ENCODE data around the gene PHLDB2. TPM values are rescaled to one million over a fixed set of nuclear protein-coding genes. Genes with fewer than 3 reads are reported as not detected.

Gene PHLDB2
- total and polyA plus RNA-seq, 2 donors (not counting 1 experiment from before 2014, with no cell fraction given) = 33.8 to 47.9 TPM

GRCh38 chr3:112010636-112011035, 151.6 kb downstream of the PHLDB2 start:
- Histone ChIP-seq H3K4me2 (ENCODE audit: extremely low read depth, insufficient read depth, low read length) (no peak overlapping the region), H3K79me2 (ENCODE audit: control insufficient read depth, insufficient read depth, low read length) (no peaks in the 10 kb centered on the region), H3K4me1 (ENCODE audit: control insufficient read depth, extremely low read depth, insufficient read depth, low read length) (no peaks in the 10 kb centered on the region), H2AFZ (ENCODE audit: low read length) (no peak overlapping the region), H3K9me3 (ENCODE audit: control insufficient read depth, insufficient read depth, low read depth, low read length) (no peaks in the 10 kb centered on the region), H4K20me1 (ENCODE audit: control insufficient read depth, extremely low read depth, insufficient read depth, low read length) (no peaks in the 10 kb centered on the region), H3K9ac (ENCODE audit: insufficient read depth, low read length) (no peak overlapping the region), H3K4me3 (replicated peaks in 1 of 4; ENCODE audit: control extremely low read depth in 1 of 4, insufficient read depth in 1 of 4, low read depth in 3 of 4, low read length in 4 of 4) (no peak overlapping the region), H3K27ac (ENCODE audit: insufficient read depth, low read length) (no peak overlapping the region), H3K27me3 (ENCODE audit: control insufficient read depth, insufficient read depth, low read length) (no peaks in the 10 kb centered on the region), H3K36me3 (ENCODE audit: control insufficient read depth, insufficient read depth, low read length) (no peaks in the 10 kb centered on the region)
- DNase-seq (ENCODE audit: low read depth in 2 of 2) = peak in 1 of 2 donors; percentile 41
- TF ChIP-seq CTCF (conservative IDR thresholded peaks at IDR 0.05 in 1 of 2, IDR thresholded peaks at IDR 0.05 in 1 of 2; ENCODE audit: low read depth in 1 of 2, low read length in 2 of 2) = no peak
- TF ChIP-seq EZH2 (IDR thresholded peaks at IDR 0.05; ENCODE audit: low read length, missing control alignments) = no peak

GRCh38 chr3:112011376-112011940, 152.4 kb downstream of the PHLDB2 start:
- Histone ChIP-seq H3K4me1 (ENCODE audit: control insufficient read depth, extremely low read depth, insufficient read depth, low read length) (no peaks in the 10 kb centered on the region), H3K36me3 (ENCODE audit: control insufficient read depth, insufficient read depth, low read length) (no peaks in the 10 kb centered on the region), H3K4me3 (replicated peaks in 1 of 4; ENCODE audit: control extremely low read depth in 1 of 4, insufficient read depth in 1 of 4, low read depth in 3 of 4, low read length in 4 of 4) (no peak overlapping the region), H3K27me3 (ENCODE audit: control insufficient read depth, insufficient read depth, low read length) (no peaks in the 10 kb centered on the region), H3K9ac (ENCODE audit: insufficient read depth, low read length) (no peak overlapping the region), H3K9me3 (ENCODE audit: control insufficient read depth, insufficient read depth, low read depth, low read length) (no peaks in the 10 kb centered on the region), H3K4me2 (ENCODE audit: extremely low read depth, insufficient read depth, low read length) (no peak overlapping the region), H3K79me2 (ENCODE audit: control insufficient read depth, insufficient read depth, low read length) (no peaks in the 10 kb centered on the region), H2AFZ (ENCODE audit: low read length) (no peak overlapping the region), H3K27ac (ENCODE audit: insufficient read depth, low read length) (no peak overlapping the region), H4K20me1 (ENCODE audit: control insufficient read depth, extremely low read depth, insufficient read depth, low read length) (no peaks in the 10 kb centered on the region)
- TF ChIP-seq CTCF (conservative IDR thresholded peaks at IDR 0.05 in 1 of 2, IDR thresholded peaks at IDR 0.05 in 1 of 2; ENCODE audit: low read depth in 1 of 2, low read length in 2 of 2) (no peak), EZH2 (IDR thresholded peaks at IDR 0.05; ENCODE audit: low read length, missing control alignments) (no peak)
- DNase-seq (ENCODE audit: low read depth in 2 of 2) = no peak

GRCh38 chr3:112012205-112012992, 153.3 kb downstream of the PHLDB2 start:
- no peaks in the 10 kb centered on the region for H3K4me1 ChIP-seq (ENCODE audit: control insufficient read depth, extremely low read depth, insufficient read depth, low read length)
- H3K9me3 ChIP-seq (ENCODE audit: control insufficient read depth, insufficient read depth, low read depth, low read length) = no peaks in the 10 kb centered on the region
- H3K9ac ChIP-seq (ENCODE audit: insufficient read depth, low read length) = no peak overlapping the region
- DNase-seq (ENCODE audit: low read depth in 2 of 2) = no peak
- H2AFZ ChIP-seq (ENCODE audit: low read length) = no peak overlapping the region
- H3K4me3 ChIP-seq (replicated peaks in 1 of 4; ENCODE audit: control extremely low read depth in 1 of 4, insufficient read depth in 1 of 4, low read depth in 3 of 4, low read length in 4 of 4) = no peak overlapping the region
- no peaks in the 10 kb centered on the region for H4K20me1 ChIP-seq (ENCODE audit: control insufficient read depth, extremely low read depth, insufficient read depth, low read length)
- no peak overlapping the region for H3K27ac ChIP-seq (ENCODE audit: insufficient read depth, low read length)
- TF ChIP-seq CTCF (conservative IDR thresholded peaks at IDR 0.05 in 1 of 2, IDR thresholded peaks at IDR 0.05 in 1 of 2; ENCODE audit: low read depth in 1 of 2, low read length in 2 of 2) (no peak), EZH2 (IDR thresholded peaks at IDR 0.05; ENCODE audit: low read length, missing control alignments) (no peak)
- H3K4me2 ChIP-seq (ENCODE audit: extremely low read depth, insufficient read depth, low read length) = no peak overlapping the region
- no peaks in the 10 kb centered on the region for H3K79me2 ChIP-seq (ENCODE audit: control insufficient read depth, insufficient read depth, low read length)
- no peaks in the 10 kb centered on the region for H3K27me3 ChIP-seq (ENCODE audit: control insufficient read depth, insufficient read depth, low read length)
- no peaks in the 10 kb centered on the region for H3K36me3 ChIP-seq (ENCODE audit: control insufficient read depth, insufficient read depth, low read length)
